B cell (primary cell): ENCODE measurements around the gene GPR142.

Experiments
- CTCF ChIP-seq: fragments of 200-600 bp; IDR thresholded peaks from one replicate; pipeline ENCODE4 v1.8.0; 2022; ENCODE audit warnings: antibody characterized with exemption, mild to moderate bottlenecking
- EZH2 ChIP-seq: IDR thresholded peaks from 2 replicates; pipeline ENCODE4 v1.6.1; 2012; ENCODE audit warnings: borderline replicate concordance, low read depth, mild to moderate bottlenecking, moderate library complexity, low read length; ENCODE audit not compliant: insufficient read depth, poor library complexity, severe bottlenecking

DNA sequence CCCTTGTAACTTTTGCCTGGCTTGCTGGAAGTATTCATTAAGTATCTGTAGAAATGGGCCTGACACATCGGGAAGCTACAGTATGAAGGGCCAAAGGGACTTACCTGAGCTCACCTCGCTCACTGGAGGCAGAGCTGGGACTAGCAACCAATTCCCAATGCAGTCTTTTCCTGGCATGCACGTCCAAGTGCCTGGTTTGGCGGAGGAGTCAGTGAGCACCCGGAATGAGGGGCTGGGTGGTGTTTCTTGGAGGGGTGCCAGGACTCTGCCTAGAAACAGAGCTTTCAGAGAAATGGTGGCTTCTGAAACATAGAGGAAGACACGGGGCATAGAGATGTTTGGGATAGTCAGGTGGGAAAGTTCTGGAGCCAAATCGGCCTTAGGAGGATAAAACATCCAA, 46.2 kb downstream of the GPR142 start:
- TF ChIP-seq CTCF (no peak), EZH2 (no peak)
